AG09319 (cell line): Measurements from ENCODE around the gene GUCY1B1.

ENCODE experiments used
- DNase-seq: peaks from one replicate; pipeline ENCODE4 v3.0.0-alpha.2; 2010; ENCODE audit warnings: low read depth; ENCODE audit errors: extremely low read depth
- TF ChIP-seq, protein P1 (sequence below): IDR thresholded peaks from 2 replicates; pipeline ENCODE4 v1.5.1; 2011; ENCODE audit warnings: low read depth, mild to moderate bottlenecking, inconsistent platforms, low read length, moderate library complexity

Gene GUCY1B1

DNA sequence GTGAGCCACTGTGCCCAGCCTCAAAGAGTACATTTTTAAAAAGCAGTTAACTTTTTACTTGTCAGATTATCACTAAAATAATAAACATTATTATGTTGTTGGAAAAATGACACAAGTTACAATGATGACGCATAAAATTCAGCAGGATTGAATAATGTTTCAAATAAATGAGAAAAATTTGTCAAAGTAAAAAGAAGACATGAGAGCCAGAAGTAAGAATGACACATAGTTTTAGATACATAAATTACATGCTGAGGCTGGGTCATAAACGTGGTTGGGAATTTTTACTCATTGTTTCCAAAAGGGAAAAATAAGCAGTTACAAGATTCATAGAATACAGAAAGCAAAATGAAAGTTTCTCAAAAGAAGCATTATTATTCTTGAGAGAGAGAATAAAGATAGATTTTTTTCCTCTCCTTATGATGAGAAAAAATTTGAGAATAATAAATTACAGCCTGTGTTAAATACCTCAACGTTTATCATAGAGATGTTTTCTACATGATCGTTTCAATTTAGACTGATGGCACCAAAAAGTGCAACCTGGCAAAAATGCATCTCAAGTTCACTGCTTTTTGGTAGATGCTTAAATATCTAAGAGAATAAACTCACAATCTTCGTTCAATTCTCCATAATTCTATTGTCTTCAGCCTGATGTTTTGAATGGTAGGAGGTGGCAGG lies 40.4 kb downstream of the GUCY1B1 start:
- TF ChIP-seq, protein P1, sequence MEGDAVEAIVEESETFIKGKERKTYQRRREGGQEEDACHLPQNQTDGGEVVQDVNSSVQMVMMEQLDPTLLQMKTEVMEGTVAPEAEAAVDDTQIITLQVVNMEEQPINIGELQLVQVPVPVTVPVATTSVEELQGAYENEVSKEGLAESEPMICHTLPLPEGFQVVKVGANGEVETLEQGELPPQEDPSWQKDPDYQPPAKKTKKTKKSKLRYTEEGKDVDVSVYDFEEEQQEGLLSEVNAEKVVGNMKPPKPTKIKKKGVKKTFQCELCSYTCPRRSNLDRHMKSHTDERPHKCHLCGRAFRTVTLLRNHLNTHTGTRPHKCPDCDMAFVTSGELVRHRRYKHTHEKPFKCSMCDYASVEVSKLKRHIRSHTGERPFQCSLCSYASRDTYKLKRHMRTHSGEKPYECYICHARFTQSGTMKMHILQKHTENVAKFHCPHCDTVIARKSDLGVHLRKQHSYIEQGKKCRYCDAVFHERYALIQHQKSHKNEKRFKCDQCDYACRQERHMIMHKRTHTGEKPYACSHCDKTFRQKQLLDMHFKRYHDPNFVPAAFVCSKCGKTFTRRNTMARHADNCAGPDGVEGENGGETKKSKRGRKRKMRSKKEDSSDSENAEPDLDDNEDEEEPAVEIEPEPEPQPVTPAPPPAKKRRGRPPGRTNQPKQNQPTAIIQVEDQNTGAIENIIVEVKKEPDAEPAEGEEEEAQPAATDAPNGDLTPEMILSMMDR, result no peak
- DNase-seq, result no peak

DNA sequence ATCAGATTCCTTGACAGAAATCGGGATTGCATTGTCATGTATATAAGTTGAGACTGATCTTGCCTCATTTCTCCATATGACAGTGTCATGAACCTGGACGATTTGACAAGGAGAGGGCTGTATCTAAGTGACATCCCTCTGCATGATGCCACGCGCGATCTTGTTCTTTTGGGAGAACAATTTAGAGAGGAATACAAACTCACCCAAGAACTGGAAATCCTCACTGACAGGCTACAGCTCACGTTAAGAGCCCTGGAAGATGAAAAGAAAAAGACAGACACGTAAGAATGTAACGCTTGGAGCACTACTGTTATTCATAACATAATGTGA lies 40.9 kb downstream of the GUCY1B1 start:
- TF ChIP-seq, protein P1, result no peak
- DNase-seq, result no peak

DNA sequence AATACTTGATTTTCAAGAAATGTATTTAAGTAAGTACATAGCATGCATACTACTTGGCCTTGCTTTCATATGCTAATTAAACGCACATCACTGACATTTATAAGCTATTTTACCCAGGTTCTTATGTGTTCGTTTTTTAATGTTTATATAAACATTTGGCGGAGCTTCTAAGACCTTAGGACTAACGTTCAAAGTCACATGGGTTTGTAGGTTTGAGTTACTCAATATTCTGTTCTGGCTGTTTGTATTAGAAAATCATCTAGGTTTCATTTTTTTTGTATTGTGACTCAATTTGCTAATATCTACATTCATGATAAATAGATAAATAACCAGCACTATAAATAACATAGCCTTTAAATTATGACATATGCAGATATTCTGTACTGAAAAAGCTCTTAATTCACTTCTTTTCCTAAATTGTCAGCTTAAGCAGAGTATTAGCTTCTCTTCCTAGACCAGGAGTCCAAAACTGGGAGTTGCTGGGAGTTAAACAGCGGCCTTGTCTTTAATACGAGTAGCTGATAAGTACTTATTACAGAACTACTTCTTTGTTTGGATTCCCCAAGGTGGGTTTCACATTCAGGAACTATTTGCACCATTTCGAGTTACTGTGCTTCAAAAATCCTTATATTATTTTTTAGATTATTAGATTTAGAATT lies 42.0 kb downstream of the GUCY1B1 start:
- DNase-seq, result no peak
- TF ChIP-seq, protein P1, result no peak

DNA sequence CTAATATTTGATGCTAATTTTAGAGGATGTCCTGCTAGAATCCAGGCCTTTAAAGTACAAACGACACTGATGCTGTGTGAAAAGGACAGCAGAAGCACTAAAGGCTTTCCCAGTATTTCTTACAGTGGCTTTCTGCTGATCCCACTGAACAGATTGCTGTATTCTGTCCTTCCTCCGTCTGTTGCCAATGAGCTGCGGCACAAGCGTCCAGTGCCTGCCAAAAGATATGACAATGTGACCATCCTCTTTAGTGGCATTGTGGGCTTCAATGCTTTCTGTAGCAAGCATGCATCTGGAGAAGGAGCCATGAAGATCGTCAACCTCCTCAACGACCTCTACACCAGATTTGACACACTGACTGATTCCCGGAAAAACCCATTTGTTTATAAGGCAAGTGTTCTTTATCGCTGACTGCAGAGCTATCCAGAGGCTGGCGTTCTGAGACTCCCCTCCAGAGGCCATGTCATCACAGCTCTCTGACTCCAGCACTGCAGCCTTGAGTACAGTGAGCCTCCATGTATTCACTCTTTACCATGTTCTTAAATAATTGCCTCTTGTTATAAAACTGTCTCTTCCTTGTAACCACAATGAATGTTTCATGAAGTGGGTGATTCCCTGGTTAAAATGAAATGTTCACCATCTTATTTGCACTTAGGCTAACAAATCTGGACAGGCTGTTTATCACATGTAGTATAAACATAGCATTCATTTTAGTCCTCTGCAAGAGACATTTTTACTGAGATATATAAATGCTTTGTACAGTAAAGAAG lies 43.6 kb downstream of the GUCY1B1 start:
- TF ChIP-seq, protein P1, result no peak
- DNase-seq, result no peak

DNA sequence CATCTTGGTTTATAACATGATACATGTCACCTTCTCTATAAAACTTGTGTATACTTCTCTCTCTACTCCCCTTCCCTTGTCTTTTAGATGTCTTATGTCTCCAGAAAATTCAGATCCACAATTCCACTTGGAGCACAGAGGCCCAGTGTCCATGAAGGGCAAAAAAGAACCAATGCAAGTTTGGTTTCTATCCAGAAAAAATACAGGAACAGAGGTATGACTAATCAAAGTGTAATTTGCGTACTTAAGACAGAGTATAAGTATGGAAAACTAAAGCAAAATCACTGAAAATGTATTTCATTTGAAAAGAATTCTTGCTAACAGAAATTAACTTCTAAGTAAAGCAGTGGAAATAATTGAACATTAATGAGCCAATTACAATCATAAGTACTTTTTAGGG lies 46.2 kb downstream of the GUCY1B1 start:
- no peak for DNase-seq
- TF ChIP-seq, protein P1, result no peak

DNA sequence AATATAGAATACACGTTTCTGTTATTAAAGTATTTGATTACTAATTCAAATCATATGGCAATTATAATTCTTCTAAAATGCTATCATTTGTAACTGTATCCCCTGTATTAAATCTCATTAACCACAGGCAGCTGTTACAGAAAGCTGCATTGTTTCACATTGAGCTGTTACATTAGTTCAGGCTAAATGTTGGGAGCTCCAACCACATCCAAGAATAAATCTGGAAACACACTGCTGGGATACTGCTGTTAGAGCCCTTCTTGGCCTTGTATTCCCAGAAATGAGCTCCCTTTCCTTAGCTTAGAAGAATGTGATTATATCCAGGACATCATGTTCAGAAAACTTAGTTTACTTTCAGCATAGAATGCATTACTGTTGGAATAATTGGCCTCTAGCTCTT lies 48.2 kb downstream of the GUCY1B1 start:
- TF ChIP-seq, protein P1, result no peak

DNA sequence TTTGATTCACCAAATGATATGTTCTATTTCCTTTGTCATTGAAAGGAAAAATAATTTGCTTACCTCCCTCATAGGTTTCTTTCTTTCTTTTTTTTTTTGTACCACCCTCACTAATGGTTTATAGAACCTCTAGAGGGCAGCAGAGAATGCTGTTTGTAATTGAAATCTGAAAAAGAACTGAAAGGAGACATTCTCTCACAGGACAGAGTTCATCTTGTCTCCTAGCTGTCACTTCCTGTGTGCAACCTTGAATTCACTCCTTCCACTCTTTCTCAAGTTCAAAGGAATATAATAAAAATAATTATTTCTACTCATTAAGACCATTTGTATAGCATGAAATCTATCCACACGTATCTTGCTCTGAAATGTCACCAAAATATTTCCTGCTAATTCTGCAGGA lies 51.0 kb downstream of the GUCY1B1 start:
- DNase-seq, result peak; percentile 57
- TF ChIP-seq, protein P1, result peak; percentile 64

More for the DNA sequence above, 48.2 kb downstream of the GUCY1B1 start:
- DNase-seq, result peak; percentile 51
